Articular chondrocyte of knee joint (primary cell): ENCODE data around the gene BST1. TPM values are rescaled to one million over a fixed set of nuclear protein-coding genes. Genes with fewer than 3 reads are reported as not detected.

ENCODE experiments used
- total RNA-seq: library from RNA; depleted of rRNA; stranded (reverse); fragments of >200 nt; gene quantifications from 2 replicates; pipeline ENCODE4 v1.2.3, GENCODE V29; 2012

BST1 gene
- 21.8 and 31.1 TPM in 2 replicates for total RNA-seq

GRCh38 chr4:15702941-15703403, at the start of gene BST1:
BST1 (plus strand) TSS chr4:15703065; CDS start chr4:15703145, 80 bp downstream.

GRCh38 chr4:15655223-15656037, 47.4 kb upstream of the BST1 start, which contains the start of gene FBXL5:
FBXL5 (minus strand) TSS chr4:15655357; CDS start chr4:15655287, 70 bp downstream.

GRCh38 chr4:15681372-15682241, 21.3 kb upstream of the BST1 start, which contains the start of gene FAM200B:
FAM200B (plus strand) TSS chr4:15681827; CDS start chr4:15686978, 5,151 bp downstream.

GRCh38 chr4:15778289-15779241, 75.7 kb downstream of the BST1 start, which contains the start of gene CD38:
CD38 (plus strand) TSS chr4:15778328; CDS start chr4:15778415, 87 bp downstream.

Other genes starting within 250 kb of the BST1 start
- gene CC2D2A, start 233.2 kb upstream of the BST1 start, total RNA-seq = 41.0 and 45.1 TPM in 2 replicates
- gene FBXL5, start 47.7 kb upstream of the BST1 start, total RNA-seq = 105 and 145 TPM in 2 replicates
- 27.8 and 33.7 TPM in 2 replicates for gene FAM200B, start 21.2 kb upstream of the BST1 start, total RNA-seq
- 0.11 and 0.13 TPM in 2 replicates for gene CD38, start 75.3 kb downstream of the BST1 start, total RNA-seq
- gene FGFBP1, start 235.7 kb downstream of the BST1 start, total RNA-seq = not detected in 2 replicates